Loucy (cell line): ENCODE measurements around the gene FKBP14.
"Not testable (repeated sequence)": the region's sequence is repeated elsewhere in the genome, so short reads cannot be mapped to it uniquely, and the experiment has no call there.

Source experiments
- H2AFZ ChIP-seq: fragments of 200-600 bp; sonication (generic); 2 replicates; pipeline ENCODE4 v1.6.0; 2016; ENCODE audit warnings: antibody characterized with exemption, mild to moderate bottlenecking, low read length, moderate library complexity
- H3F3A ChIP-seq: fragments of 200-600 bp; 2 replicates; pipeline ENCODE4 v1.6.0; 2016; ENCODE audit warnings: antibody characterized with exemption, low read depth, mild to moderate bottlenecking
- H3K27me3 ChIP-seq: fragments of 200-600 bp; sonication (generic); 2 replicates; pipeline ENCODE4 v1.6.1; 2014; ENCODE audit warnings: low read length, mild to moderate bottlenecking; ENCODE audit not compliant: insufficient read depth, poor library complexity, severe bottlenecking
- H3K36me3 ChIP-seq: fragments of 200-600 bp; sonication (generic); 2 replicates; pipeline ENCODE4 v1.6.1; 2016; ENCODE audit warnings: low read length; ENCODE audit not compliant: insufficient read depth
- H3K4me1 ChIP-seq: fragments of 200-600 bp; sonication (generic); 2 replicates; pipeline ENCODE4 v1.5.1; 2014; ENCODE audit warnings: low read length, mild to moderate bottlenecking; ENCODE audit not compliant: insufficient read depth, poor library complexity, severe bottlenecking
- H3K4me2 ChIP-seq: fragments of 200-600 bp; sonication (generic); 2 replicates; pipeline ENCODE4 v1.6.0; 2014; ENCODE audit warnings: antibody characterized with exemption, low read length, low read depth, mild to moderate bottlenecking; ENCODE audit not compliant: poor library complexity, severe bottlenecking
- H3K4me3 ChIP-seq: fragments of 200-600 bp; sonication (generic); 2 replicates; pipeline ENCODE4 v1.5.1; 2014; ENCODE audit warnings: low read length, mild to moderate bottlenecking, mixed read lengths; ENCODE audit not compliant: poor library complexity, severe bottlenecking
- H3K79me2 ChIP-seq: fragments of 200-600 bp; sonication (generic); 2 replicates; pipeline ENCODE4 v1.6.1; 2014; ENCODE audit warnings: low read length; ENCODE audit not compliant: insufficient read depth
- H3K9ac ChIP-seq: fragments of 200-600 bp; sonication (generic); 2 replicates; pipeline ENCODE4 v1.6.0; 2014; ENCODE audit warnings: mild to moderate bottlenecking, low read depth, low read length, moderate library complexity; ENCODE audit not compliant: poor library complexity, severe bottlenecking
- H3K9me2 ChIP-seq: fragments of 200-600 bp; sonication (generic); replicated peaks from 2 replicates; pipeline ENCODE4 v1.6.1; 2016; ENCODE audit warnings: low read depth, low read length, mixed read lengths
- H3K9me3 ChIP-seq: fragments of 200-600 bp; sonication (generic); 2 replicates; pipeline ENCODE4 v1.6.1; 2014; ENCODE audit warnings: mild to moderate bottlenecking, antibody characterized with exemption, low read length, low read depth; ENCODE audit not compliant: insufficient read depth
- H4K20me1 ChIP-seq: fragments of 200-600 bp; sonication (generic); 2 replicates; pipeline ENCODE4 v1.6.0; 2014; ENCODE audit warnings: antibody characterized with exemption, low read length, mild to moderate bottlenecking; ENCODE audit not compliant: insufficient read depth, poor library complexity, severe bottlenecking
- CTCF ChIP-seq: fragments of 200-600 bp; sonication (generic); conservative IDR thresholded peaks from 2 replicates; pipeline ENCODE4 v1.5.1; 2014; ENCODE audit warnings: mild to moderate bottlenecking, antibody characterized with exemption, low read length
- EZH2phosphoT487 ChIP-seq: fragments of 200-600 bp; IDR thresholded peaks from 2 replicates; pipeline ENCODE4 v1.6.1; 2018; ENCODE audit warnings: antibody characterized with exemption, mild to moderate bottlenecking, moderate library complexity, borderline replicate concordance

FKBP14 gene

GRCh38 chr7:30061786-30062185, 35.3 kb upstream of the FKBP14 start:
- not testable (repeated sequence) for H3K4me2 ChIP-seq, H3K4me3 ChIP-seq, H3F3A ChIP-seq, H3K4me1 ChIP-seq, H3K9me2 ChIP-seq, H4K20me1 ChIP-seq, H3K79me2 ChIP-seq, H2AFZ ChIP-seq, H3K27me3 ChIP-seq, H3K9me3 ChIP-seq, H3K9ac ChIP-seq
- peak; percentile 56 for TF ChIP-seq CTCF
- peaks cover 54% of the 10 kb centered on the region; the same call in 1 of the 2 replicates for H3K36me3 ChIP-seq

GRCh38 chr7:30057741-30058140, 31.2 kb upstream of the FKBP14 start:
- no peak for TF ChIP-seq CTCF
- no peak for TF ChIP-seq EZH2phosphoT487
- Histone ChIP-seq H3K36me3 (peaks cover 64% of the 10 kb centered on the region; the same call in 1 of the 2 replicates), H3K27me3 (no peaks in the 10 kb centered on the region), H3K4me3 (no peak overlapping the region), H3K4me2 (no peak overlapping the region), H2AFZ (no peak overlapping the region), H3K9me3 (no peaks in the 10 kb centered on the region), H4K20me1 (no peaks in the 10 kb centered on the region), H3F3A (no peaks in the 10 kb centered on the region), H3K9me2 (no peaks in the 10 kb centered on the region), H3K79me2 (no peaks in the 10 kb centered on the region), H3K4me1 (no peaks in the 10 kb centered on the region), H3K9ac (no peak overlapping the region)

GRCh38 chr7:30053068-30053467, 26.6 kb upstream of the FKBP14 start:
- Histone ChIP-seq H3K36me3 (peaks cover 74% of the 10 kb centered on the region), H4K20me1 (no peaks in the 10 kb centered on the region), H3K4me1 (no peaks in the 10 kb centered on the region), H3K9ac (no peak overlapping the region), H3K27me3 (no peaks in the 10 kb centered on the region), H3F3A (no peaks in the 10 kb centered on the region), H2AFZ (no peak overlapping the region), H3K4me2 (no peak overlapping the region), H3K79me2 (no peaks in the 10 kb centered on the region), H3K4me3 (no peak overlapping the region), H3K9me2 (no peaks in the 10 kb centered on the region), H3K9me3 (no peaks in the 10 kb centered on the region)
- no peak for TF ChIP-seq EZH2phosphoT487
- no peak for TF ChIP-seq CTCF
